ENCODE measurements around the gene USH2A. TPM values are rescaled to one million over a fixed set of nuclear protein-coding genes. Genes with fewer than 3 reads are reported as not detected.

Gene USH2A
- total and polyA plus RNA-seq, 8 donors = 0.03 to 0.06 (median 0.04) TPM; not detected in 2

GRCh38 chr1:215673943-215674342 is 749.3 kb downstream of the USH2A start:
- intact Hi-C loops (cut with DNase I) = no loop called here
- H3K4me1 ChIP-seq = no peaks in the 10 kb centered on the region
- no peak for TF ChIP-seq CTCF (IDR thresholded peaks at IDR 0.05)

GRCh38 chr1:215672482-215672881 is 750.8 kb downstream of the USH2A start:
- Histone ChIP-seq H3K4me1 (no peaks in the 10 kb centered on the region), H3K36me3 (no peaks in the 10 kb centered on the region), H3K4me3 (no peak overlapping the region), H3K27ac (no peak overlapping the region), H3K9me3 (no peaks in the 10 kb centered on the region), H3K27me3 (no peaks in the 10 kb centered on the region)
- no peak for ATAC-seq
- no peak for TF ChIP-seq CTCF (IDR thresholded peaks at IDR 0.05)
- no peak for DNase-seq
- intact Hi-C loops (cut with DNase I) = no loop called here

More at GRCh38 chr1:215673943-215674342, 749.3 kb downstream of the USH2A start:
- Histone ChIP-seq H3K27ac (no peak overlapping the region), H3K27me3 (no peaks in the 10 kb centered on the region), H3K9me3 (no peaks in the 10 kb centered on the region), H3K4me3 (no peak overlapping the region), H3K36me3 (no peaks in the 10 kb centered on the region)
- no peak for ATAC-seq
- DNase-seq = no peak

- ATAC-seq (no peak), DNase-seq (no peak)
- Histone ChIP-seq H3K27me3 (no peaks in the 10 kb centered on the region), H3K4me3 (no peak overlapping the region), H3K9me3 (no peaks in the 10 kb centered on the region), H3K4me1 (no peaks in the 10 kb centered on the region), H3K27ac (no peak overlapping the region), H3K36me3 (no peaks in the 10 kb centered on the region)
- intact Hi-C loops (cut with DNase I) = no loop called here
- TF ChIP-seq CTCF (IDR thresholded peaks at IDR 0.05) = no peak
Measured at GRCh38 chr1:215669806-215670491, 753.3 kb downstream of the USH2A start.

- H3K9me3 ChIP-seq = no peaks in the 10 kb centered on the region
- no peak overlapping the region for H3K27ac ChIP-seq
- no peaks in the 10 kb centered on the region for H3K36me3 ChIP-seq
- H3K4me1 ChIP-seq = no peaks in the 10 kb centered on the region
- H3K4me3 ChIP-seq = no peak overlapping the region
- no peaks in the 10 kb centered on the region for H3K27me3 ChIP-seq
- no peak for DNase-seq
- TF ChIP-seq CTCF (IDR thresholded peaks at IDR 0.05) = no peak
- intact Hi-C loops (cut with DNase I) = no loop called here
- no peak for ATAC-seq
Measured at GRCh38 chr1:215667761-215668160, 755.5 kb downstream of the USH2A start.

- Histone ChIP-seq H3K4me3 (no peak overlapping the region), H3K27me3 (no peaks in the 10 kb centered on the region), H3K36me3 (no peaks in the 10 kb centered on the region), H3K9me3 (no peaks in the 10 kb centered on the region), H3K27ac (no peak overlapping the region), H3K4me1 (no peaks in the 10 kb centered on the region)
- no peak for TF ChIP-seq CTCF (IDR thresholded peaks at IDR 0.05)
- intact Hi-C loops (cut with DNase I) = no loop called here
- no peak for DNase-seq
- ATAC-seq = no peak
Measured at GRCh38 chr1:215665215-215665614, 758.0 kb downstream of the USH2A start.

Data from left lung (tissue), 10 donors.